Stimulated activated CD8-positive, alpha-beta memory T cell treated with anti-CD3 and anti-CD28 coated beads, Interleukin-7, amount 100 ng/mL, for 24 hours (primary cell): ENCODE results near the gene ARFGEF3.

ENCODE experiments used
- DNase-seq: peaks from one replicate; pipeline ENCODE4 v3.0.0-alpha.2; 2020; ENCODE audit warnings: low read depth

ARFGEF3 gene

DNA sequence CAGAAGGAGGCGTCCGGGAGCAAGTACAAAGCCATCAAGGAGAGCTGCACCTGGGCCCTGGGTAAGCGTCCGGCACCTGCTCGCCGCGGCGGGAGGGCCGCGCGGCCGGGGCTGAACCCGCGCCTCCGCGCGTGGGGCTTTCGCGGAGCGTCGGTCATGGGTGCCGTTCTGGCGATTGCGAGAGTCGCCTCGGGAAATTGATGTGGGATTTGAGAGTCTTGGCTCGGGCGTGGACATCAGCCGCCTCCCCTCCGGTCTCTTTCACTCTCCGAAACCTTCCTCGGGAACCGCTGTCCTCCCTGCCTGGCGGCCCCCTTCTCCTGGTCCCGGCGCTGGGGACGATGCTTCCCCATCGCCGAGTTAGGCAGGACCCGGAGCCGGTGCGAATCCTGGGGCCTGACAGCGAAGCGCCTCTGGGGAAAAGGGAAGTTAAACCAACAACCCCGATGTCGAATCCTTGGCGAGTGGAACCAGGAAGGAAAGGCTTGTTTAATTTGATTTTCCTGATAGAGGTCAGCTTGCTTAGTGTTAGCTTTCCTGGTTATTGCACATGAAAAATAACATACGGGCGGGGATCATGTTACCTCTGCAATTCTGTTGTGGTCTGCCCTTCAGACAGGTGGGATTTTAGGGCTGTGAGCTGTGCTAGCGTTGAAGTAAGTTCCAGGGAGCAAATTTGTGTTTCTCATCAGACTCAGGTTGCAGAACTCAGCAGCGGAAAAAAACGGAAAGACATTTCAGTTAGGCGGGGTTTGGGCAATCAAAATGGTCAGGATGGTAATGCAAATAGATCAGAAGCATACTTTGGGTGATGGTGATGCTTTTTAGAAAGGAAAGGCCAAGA is 594 bp downstream of the ARFGEF3 start:
- DNase-seq, result no peak

DNA sequence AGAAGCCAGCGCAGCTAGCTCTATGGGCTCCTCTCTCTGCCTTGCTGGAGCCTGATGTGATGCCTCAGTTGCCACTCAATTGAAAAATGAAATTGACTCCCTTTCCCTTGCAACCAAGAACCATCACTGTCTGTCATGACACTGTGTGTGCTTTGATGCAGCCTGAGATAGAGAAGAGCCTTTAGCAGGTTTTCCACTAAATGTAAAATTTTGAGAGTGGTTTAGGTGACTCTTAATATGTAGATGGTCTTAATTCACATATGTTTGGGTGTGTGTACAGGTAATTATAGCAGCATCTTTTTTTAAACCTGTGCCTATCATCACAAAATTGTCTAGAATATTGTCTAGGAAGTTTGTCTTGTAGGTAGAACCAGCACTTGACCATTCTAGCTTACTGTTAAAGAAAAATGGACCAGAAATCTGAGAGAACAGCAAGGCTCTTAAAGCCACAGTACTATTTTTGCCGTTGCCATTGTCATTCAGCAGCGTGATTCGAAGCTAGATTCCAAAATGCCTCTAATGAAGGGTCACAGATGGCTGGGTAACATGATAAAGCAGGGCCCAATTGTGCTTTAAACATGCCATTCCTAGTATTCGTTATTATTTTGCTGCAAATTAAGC is 1.3 kb downstream of the ARFGEF3 start:
- no peak for DNase-seq

DNA sequence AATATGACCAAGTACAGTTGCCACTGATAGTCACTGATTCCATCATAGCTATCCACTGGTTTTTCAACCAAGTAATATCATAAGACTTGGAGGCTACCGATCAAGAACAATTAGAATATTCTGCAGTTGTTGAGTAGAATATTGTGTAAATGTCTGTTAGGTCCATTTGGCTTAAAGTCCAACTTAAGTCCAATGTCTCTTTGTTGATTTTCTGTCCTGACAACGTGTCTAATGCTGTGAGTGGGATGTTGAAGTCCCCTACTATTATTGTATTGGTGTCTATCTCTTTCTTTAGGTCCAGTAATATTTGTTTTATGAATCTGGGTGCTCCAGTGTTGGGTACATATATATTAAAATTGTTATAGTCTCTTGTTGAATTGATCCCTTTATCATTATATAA is 13.9 kb downstream of the ARFGEF3 start:
- no peak for DNase-seq

DNA sequence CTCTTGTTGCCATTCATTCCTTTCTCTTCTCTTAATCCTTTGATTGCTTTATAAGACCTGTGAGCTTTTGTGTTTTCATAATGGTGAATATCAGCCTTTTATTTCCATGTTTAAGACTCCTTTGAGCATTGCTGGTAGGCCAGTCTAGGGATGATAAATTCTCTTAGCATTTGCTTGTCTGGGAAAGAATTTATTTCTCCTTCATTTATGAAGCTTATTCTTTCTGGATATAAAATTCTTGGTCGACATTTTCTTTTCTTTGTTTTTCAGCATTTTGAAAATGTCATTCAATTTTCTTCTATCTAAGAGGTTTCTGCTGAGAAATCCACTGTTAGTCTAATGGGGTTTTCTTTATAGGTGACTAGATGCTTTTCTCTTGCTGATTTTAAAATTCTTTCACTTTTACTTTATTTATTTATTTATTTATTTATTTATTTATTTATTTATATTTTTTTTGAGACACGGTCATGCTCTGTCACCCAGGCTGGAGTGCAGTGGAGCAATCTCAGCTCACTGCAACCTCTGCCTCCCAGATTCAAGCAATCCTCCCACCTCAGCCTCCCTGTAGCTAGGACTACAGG is 15.0 kb downstream of the ARFGEF3 start:
- no peak for DNase-seq

DNA sequence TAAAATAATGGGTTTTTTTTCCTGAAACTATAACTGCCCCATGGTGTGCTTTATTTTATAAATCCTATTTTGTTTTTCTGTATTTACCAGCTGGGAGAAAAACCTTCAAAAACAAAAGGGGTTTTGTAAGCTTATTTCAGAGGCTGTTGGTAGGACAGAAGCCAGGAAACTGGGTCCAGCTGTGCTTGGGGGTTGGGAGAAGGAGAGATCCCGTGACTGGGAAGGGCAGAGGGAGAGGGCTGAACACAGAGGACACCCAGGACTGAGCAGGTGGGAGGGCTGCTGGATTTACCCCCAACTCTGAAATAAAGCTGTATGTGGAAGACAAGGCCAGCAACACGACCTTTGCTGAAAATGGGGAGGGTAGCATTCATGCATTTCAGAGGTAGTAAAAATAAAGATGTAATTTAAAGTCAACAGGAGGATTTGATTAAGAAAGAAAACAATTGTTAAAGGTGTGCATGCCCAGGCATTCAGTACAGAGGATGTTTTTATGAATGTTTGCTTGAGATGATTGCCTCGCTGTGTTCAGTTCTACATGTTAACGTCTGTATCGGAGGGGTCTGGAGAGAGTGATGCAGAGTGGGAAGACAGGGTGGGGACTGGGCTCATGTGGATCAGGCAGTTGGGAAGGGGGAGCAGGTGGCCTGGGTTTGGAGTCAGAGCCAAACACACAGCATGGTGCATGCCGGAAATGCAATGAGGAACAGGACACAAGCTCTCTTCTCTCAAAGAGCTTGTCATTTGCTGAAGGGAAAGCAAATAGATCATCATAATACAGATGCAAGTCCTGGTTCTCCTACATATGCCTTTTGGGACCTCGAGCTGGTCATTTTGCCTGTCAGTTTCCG is 21.4 kb downstream of the ARFGEF3 start:
- DNase-seq, result no peak

GRCh38 chr6:138183790-138184134 is 22.0 kb downstream of the ARFGEF3 start:
- no peak for DNase-seq

- no peak for DNase-seq
Measured at GRCh38 chr6:138184230-138184629, 22.5 kb downstream of the ARFGEF3 start.

DNA sequence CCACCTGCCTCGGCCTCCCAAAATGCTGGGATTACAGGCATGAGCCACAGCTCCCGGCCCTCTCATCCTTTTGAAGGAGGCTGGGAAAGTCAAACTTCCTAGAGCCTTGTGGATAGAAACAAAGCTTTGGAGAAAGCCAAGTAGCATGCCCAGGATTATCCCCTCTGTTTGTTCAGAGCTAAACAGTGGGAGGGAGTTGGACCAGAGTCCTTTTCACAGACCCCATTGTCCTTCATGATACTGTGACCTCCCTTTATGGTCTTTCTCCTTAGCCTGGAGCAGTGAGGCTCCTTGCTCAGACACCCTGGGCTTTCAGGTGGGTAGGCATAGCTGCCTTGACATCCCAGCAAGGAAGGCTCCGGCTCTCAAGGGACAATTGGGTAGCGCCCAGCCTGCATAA is 25.4 kb downstream of the ARFGEF3 start:
- no peak for DNase-seq

GRCh38 chr6:138188278-138188941 is 26.7 kb downstream of the ARFGEF3 start:
- DNase-seq, result no peak

- no peak for DNase-seq
Measured at GRCh38 chr6:138194287-138194686, 32.5 kb downstream of the ARFGEF3 start.

DNA sequence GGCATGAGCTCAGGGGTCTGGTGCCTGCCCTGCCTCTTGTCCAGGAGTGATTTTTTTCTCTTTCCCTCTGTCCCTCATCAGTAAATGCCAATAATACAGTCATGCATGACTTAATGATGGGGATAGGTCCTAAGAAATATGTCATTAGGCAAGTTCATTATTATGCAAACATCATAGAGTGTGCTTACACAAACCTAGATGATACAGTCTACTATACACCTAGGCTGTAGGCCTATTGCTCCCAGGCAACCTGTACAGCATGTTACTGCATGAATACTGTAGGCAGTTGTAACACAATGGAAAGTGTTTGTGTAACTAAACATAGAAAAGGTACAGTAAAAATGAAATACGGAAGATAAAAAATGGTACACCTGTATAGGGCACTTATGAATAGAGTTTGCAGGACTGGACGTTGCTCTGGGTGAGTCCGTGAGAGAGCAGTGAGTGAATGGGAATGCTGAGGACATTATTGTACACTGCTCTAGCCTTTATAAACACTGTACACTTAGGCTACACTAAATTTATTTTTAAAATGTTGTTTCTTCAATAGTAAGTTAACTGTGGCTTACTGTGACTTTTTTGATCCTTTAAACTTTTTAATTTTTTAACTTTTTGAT is 34.5 kb downstream of the ARFGEF3 start:
- DNase-seq, result no peak

DNA sequence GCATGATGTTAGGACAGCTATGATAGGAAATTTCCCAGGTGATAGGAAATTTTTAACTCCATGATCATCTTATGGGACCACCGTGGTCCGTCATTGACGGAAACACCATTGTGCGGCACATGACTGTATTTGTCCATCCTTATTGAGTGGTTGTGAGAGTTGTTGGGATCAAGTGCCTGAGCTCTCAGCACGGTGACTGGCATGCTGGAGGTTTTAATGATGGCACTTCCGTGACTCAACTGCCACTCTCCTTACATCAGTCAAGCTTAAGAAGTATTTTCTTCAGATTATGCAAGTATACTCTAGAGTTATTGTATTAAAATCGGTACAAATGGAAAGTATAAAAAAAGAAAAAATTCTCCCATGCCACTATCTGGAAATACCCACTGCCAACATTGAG is 35.8 kb downstream of the ARFGEF3 start:
- DNase-seq, result no peak

GRCh38 chr6:138198430-138199091 is 36.8 kb downstream of the ARFGEF3 start:
- DNase-seq, result no peak

- no peak for DNase-seq
Measured at GRCh38 chr6:138201836-138202235, 40.1 kb downstream of the ARFGEF3 start.

GRCh38 chr6:138203315-138203714 is 41.6 kb downstream of the ARFGEF3 start:
- no peak for DNase-seq

- DNase-seq, result no peak
Measured at GRCh38 chr6:138204303-138204702, 42.6 kb downstream of the ARFGEF3 start.

DNA sequence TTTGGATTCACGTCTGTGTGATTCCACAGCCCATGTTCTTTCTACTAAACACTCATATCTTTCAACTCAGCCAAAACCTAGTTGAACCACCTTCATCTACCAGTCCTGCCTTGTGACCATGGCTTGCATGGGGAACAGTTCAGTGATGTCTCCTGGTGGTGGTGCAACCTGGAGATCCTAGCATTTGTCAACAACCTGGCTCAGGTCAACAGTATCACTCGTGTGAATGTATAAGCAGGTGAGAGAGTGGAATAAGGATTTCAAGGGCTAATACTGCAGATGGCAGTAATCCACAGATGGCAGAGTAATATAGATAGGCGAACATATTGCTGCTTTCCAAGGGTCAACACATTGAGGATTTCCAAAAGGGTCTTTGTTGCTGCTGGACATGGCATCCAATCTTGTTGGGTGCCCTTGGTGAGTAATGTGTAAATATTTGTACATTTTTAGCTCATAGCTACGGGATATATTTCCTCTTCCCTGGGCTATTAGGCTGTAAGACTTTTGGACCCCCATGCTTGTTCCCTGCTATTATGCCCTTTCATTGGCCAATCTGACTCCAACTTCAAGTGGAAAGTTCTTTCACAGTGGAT is 43.1 kb downstream of the ARFGEF3 start:
- DNase-seq, result no peak

DNA sequence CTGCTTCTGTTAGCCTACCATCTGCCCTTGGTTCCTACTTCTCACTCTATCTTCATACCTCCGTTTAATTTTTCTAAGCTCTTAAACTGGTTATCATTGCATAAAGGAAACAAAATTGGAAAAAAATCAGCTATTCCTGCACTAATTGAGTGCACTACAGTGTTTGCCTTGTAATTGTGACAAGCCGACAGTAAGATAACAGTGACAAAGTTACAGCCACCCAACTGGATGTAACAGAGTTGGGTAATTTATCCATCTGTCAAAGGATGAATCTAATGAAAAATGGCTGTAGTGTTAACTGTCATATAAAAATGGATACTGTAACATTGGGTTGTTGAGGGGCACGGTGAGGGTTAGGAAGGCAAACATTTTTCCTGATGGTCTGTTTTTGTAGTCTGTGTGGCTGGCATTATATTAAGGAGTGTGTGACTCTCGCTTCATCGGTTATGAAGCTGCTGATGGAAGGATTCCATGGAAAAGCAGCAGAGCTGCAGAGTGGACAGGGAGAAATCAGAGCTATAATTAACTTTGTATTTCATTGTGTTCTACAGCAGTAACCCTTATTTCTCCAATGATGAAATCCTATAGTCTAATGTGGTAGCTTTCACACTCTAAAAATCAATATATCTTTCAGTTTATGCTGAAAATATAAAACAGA is 43.8 kb downstream of the ARFGEF3 start:
- no peak for DNase-seq

GRCh38 chr6:138206862-138207261 is 45.1 kb downstream of the ARFGEF3 start:
- DNase-seq, result no peak

GRCh38 chr6:138211048-138211581 is 49.4 kb downstream of the ARFGEF3 start:
- no peak for DNase-seq
